DOHH2 (cell line): ENCODE measurements around the gene EMC8.
"Not testable (repeated sequence)": the region's sequence is repeated elsewhere in the genome, so short reads cannot be mapped to it uniquely, and the experiment has no call there.

Experiments used
- H3F3A ChIP-seq: fragments of 200-600 bp; sonication (generic), shearing (Covaris generic); 2 replicates; pipeline ENCODE4 v1.6.0; 2016; ENCODE audit warnings: antibody characterized with exemption, mild to moderate bottlenecking; ENCODE audit not compliant: control insufficient read depth, insufficient read depth
- H3K27ac ChIP-seq: fragments of 200-600 bp; sonication (generic); 2 replicates; pipeline ENCODE4 v1.5.1; 2014; ENCODE audit warnings: low read depth, mild to moderate bottlenecking, low read length, moderate library complexity
- H3K27me3 ChIP-seq: fragments of 200-600 bp; sonication (generic); 2 replicates; pipeline ENCODE4 v1.6.1; 2014; ENCODE audit warnings: mild to moderate bottlenecking, low read length, mixed read lengths; ENCODE audit not compliant: control insufficient read depth
- H3K36me3 ChIP-seq: fragments of 200-600 bp; sonication (generic); 2 replicates; pipeline ENCODE4 v1.6.1; 2014; ENCODE audit warnings: mild to moderate bottlenecking, low read length, moderate library complexity, mixed read lengths; ENCODE audit not compliant: control insufficient read depth
- H3K4me1 ChIP-seq: fragments of 200-600 bp; sonication (generic); 2 replicates; pipeline ENCODE4 v1.6.1; 2014; ENCODE audit warnings: mild to moderate bottlenecking, low read length, mixed read lengths; ENCODE audit not compliant: control insufficient read depth
- H3K4me2 ChIP-seq: fragments of 200-600 bp; sonication (generic); 2 replicates; pipeline ENCODE4 v1.6.0; 2014; ENCODE audit warnings: mild to moderate bottlenecking, low read length, moderate library complexity
- H3K4me3 ChIP-seq: fragments of 200-600 bp; sonication (generic); 2 replicates; pipeline ENCODE4 v1.5.1; 2014; ENCODE audit warnings: mild to moderate bottlenecking, low read length, mixed read lengths
- H3K79me2 ChIP-seq: fragments of 200-600 bp; sonication (generic); 2 replicates; pipeline ENCODE4 v1.6.1; 2014; ENCODE audit warnings: mild to moderate bottlenecking, low read length, mixed read lengths; ENCODE audit not compliant: control insufficient read depth
- H3K9me2 ChIP-seq: fragments of 200-600 bp; sonication (generic); replicated peaks from 2 replicates; pipeline ENCODE4 v1.6.1; 2014; ENCODE audit warnings: mild to moderate bottlenecking, low read length, mixed read lengths; ENCODE audit not compliant: control insufficient read depth
- H3K9me3 ChIP-seq: fragments of 200-600 bp; sonication (generic); 2 replicates; pipeline ENCODE4 v1.6.1; 2014; ENCODE audit warnings: antibody characterized with exemption, low read length, mixed read lengths; ENCODE audit not compliant: control insufficient read depth, insufficient read depth
- H4K20me1 ChIP-seq: fragments of 200-600 bp; sonication (generic); 2 replicates; pipeline ENCODE4 v1.6.0; 2014; ENCODE audit warnings: low read depth, mild to moderate bottlenecking, antibody characterized with exemption, low read length, moderate library complexity; ENCODE audit not compliant: control insufficient read depth, insufficient read depth
- EZH2phosphoT487 ChIP-seq: fragments of 200-600 bp; sonication (generic); IDR thresholded peaks from 2 replicates; pipeline ENCODE4 v1.6.1; 2017; ENCODE audit warnings: borderline replicate concordance, mild to moderate bottlenecking, antibody characterized with exemption, low read length, moderate library complexity, mixed read lengths
- TF ChIP-seq, protein P1 (sequence below): fragments of 200-600 bp; sonication (generic); IDR thresholded peaks from one replicate; pipeline ENCODE4 v1.5.1; 2014; ENCODE audit warnings: antibody characterized with exemption, mild to moderate bottlenecking, low read depth, low read length; ENCODE audit not compliant: poor library complexity, severe bottlenecking

The EMC8 gene

DNA sequence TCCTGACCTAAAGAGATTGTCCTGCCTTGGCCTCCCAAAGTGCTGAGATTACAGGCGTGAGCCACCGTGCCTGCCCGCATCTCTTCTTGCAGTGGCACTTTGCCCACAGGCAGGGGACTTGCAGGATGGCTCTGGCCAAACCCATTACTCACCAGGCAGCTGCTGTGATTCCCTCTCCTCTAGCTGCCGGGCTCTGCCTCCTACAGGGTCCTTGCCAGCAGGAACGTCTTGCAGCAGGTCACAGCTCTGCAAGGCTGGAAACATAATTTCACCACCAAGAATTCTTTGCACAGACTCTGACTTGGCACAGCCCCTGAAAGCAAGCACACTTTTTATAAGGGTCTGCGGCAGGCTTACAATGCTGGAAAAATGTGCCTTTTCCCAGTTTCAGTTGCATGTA lies 20.4 kb upstream of the EMC8 start:
- Histone ChIP-seq H3K4me3 (no peak overlapping the region), H3K36me3 (no peaks in the 10 kb centered on the region), H4K20me1 (no peaks in the 10 kb centered on the region), H3F3A (peaks cover 4% of the 10 kb centered on the region; the same call in 1 of the 2 replicates), H3K4me1 (peaks cover 34% of the 10 kb centered on the region), H3K27me3 (no peaks in the 10 kb centered on the region), H3K4me2 (no peak overlapping the region), H3K9me3 (no peaks in the 10 kb centered on the region), H3K79me2 (no peaks in the 10 kb centered on the region), H3K27ac (no peak overlapping the region), H3K9me2 (no peaks in the 10 kb centered on the region)
- TF ChIP-seq EZH2phosphoT487, result no peak
- TF ChIP-seq, protein P1, sequence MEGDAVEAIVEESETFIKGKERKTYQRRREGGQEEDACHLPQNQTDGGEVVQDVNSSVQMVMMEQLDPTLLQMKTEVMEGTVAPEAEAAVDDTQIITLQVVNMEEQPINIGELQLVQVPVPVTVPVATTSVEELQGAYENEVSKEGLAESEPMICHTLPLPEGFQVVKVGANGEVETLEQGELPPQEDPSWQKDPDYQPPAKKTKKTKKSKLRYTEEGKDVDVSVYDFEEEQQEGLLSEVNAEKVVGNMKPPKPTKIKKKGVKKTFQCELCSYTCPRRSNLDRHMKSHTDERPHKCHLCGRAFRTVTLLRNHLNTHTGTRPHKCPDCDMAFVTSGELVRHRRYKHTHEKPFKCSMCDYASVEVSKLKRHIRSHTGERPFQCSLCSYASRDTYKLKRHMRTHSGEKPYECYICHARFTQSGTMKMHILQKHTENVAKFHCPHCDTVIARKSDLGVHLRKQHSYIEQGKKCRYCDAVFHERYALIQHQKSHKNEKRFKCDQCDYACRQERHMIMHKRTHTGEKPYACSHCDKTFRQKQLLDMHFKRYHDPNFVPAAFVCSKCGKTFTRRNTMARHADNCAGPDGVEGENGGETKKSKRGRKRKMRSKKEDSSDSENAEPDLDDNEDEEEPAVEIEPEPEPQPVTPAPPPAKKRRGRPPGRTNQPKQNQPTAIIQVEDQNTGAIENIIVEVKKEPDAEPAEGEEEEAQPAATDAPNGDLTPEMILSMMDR, result no peak

DNA sequence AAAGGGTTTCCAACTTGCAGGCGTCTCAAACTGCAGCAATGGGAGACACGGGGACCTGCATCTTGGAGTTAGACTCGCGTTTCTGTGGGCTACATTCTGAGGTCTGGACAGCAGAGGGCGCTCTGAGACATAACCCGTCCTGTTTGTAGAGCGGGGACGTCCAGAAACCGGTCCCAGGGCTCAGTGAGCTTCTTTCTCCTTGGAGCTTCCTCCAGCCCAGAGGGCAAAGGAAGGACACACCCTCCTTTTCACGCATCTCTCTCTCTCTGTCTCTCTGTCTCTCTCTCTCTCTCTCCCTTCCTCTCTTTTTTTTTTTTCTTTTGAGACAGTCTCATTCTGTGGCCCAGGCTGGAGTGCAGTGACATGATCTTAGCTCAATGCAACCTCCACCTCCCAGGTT lies 19.9 kb upstream of the EMC8 start:
- TF ChIP-seq, protein P1, result peak; percentile 85
- TF ChIP-seq EZH2phosphoT487, result no peak
- no peaks in the 10 kb centered on the region for H4K20me1 ChIP-seq
- peaks cover 4% of the 10 kb centered on the region; the same call in 1 of the 2 replicates for H3F3A ChIP-seq

DNA sequence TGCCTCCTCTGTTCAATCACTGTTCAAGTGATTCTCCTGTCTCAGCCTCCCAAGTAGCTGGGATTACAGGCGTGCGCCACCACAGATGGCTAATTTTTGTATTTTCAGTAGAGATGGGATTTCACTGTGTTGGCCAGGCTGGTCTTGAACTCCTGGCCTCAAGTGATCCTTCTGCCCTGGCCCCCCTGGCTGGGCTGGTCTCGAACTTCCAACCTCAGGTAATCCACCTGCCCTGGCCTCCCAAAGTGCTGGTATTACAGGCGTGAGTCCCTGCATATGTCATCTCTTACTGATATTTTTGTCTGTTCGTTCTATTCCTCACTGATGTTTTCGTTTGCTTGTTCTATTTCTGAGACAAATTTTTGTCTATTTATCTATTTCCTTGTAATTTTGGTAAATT lies 17.9 kb upstream of the EMC8 start:
- H3K36me3 ChIP-seq, H3K27ac ChIP-seq, H3K27me3 ChIP-seq, H3K9me2 ChIP-seq, H4K20me1 ChIP-seq, H3K9me3 ChIP-seq, H3K4me3 ChIP-seq, H3F3A ChIP-seq, H3K79me2 ChIP-seq, H3K4me2 ChIP-seq: not testable (repeated sequence)
- peaks cover 28% of the 10 kb centered on the region for H3K4me1 ChIP-seq

More for the DNA sequence above, 19.9 kb upstream of the EMC8 start:
- Histone ChIP-seq H3K36me3 (no peaks in the 10 kb centered on the region), H3K9me2 (no peaks in the 10 kb centered on the region), H3K4me1 (peaks cover 34% of the 10 kb centered on the region), H3K4me2 (0 out of 2 replicates have a peak overlapping the region, but pooled peaks have one; percentile 34), H3K4me3 (no peak overlapping the region), H3K79me2 (no peaks in the 10 kb centered on the region), H3K9me3 (no peaks in the 10 kb centered on the region), H3K27me3 (no peaks in the 10 kb centered on the region), H3K27ac (no peak overlapping the region)

DNA sequence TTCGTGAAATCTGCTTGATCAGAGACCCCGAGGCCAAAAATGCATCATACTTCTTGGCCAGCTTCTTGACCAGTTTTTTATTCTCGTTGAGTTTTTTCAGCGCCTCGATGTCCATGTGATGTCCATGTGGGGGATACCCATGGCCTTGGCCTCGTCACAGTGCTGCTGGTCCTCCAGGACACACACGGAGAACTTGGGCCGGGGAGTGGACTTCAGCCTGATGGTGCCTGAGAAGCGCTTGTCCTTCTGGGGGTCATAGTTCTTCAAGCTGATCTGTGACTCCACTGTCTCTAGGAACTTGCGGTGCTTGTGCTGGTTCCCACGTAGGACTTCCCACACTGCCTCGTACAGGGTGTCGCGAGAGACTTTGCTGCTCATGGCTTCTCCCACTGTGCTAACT lies 16.8 kb upstream of the EMC8 start:
- TF ChIP-seq, protein P1, result no peak
- no peak for TF ChIP-seq EZH2phosphoT487
- no peaks in the 10 kb centered on the region for H4K20me1 ChIP-seq

More for the DNA sequence above, 16.8 kb upstream of the EMC8 start:
- no peaks in the 10 kb centered on the region for H3K36me3 ChIP-seq
- H3K9me3 ChIP-seq, result no peaks in the 10 kb centered on the region
- no peak overlapping the region for H3K4me2 ChIP-seq
- H3K27me3 ChIP-seq, result no peaks in the 10 kb centered on the region; the same call in 1 of the 2 replicates
- H3K27ac ChIP-seq, result no peak overlapping the region
- no peaks in the 10 kb centered on the region for H3K79me2 ChIP-seq
- H3F3A ChIP-seq, result peaks cover 4% of the 10 kb centered on the region; the same call in 1 of the 2 replicates
- H3K9me2 ChIP-seq, result no peaks in the 10 kb centered on the region
- H3K4me1 ChIP-seq, result peaks cover 18% of the 10 kb centered on the region
- H3K4me3 ChIP-seq, result no peak overlapping the region
